Activated naive CD8-positive, alpha-beta T cell treated with anti-CD3 and anti-CD28 coated beads, Interleukin-2, amount 10 ng/mL, durations not matched to agents 7 days and 5 days (primary cell): ENCODE results near the gene PRR7. TPM values are rescaled to one million over a fixed set of nuclear protein-coding genes. Genes with fewer than 3 reads are reported as not detected.

Experiments
- ATAC-seq: fragments of 150-1000 bp; cut with Tn5 transposase; one replicate; pipeline ENCODE4 v1.10.0; 2021; ENCODE audit warnings: low read depth, moderate library complexity
- POLR2A ChIA-PET: fragments of 350-600 bp; sonication (Branson Sonifier 250); formaldehyde crosslinking; loops from one replicate; lab custom pipeline; 2021; ENCODE audit warnings: antibody characterized with exemption; lab: Charles Lee
- DNase-seq: peaks from one replicate; pipeline ENCODE4 v3.0.0; 2021
- H3K27ac Mint-ChIP-seq: one replicate; pipeline ENCODE4 v1.8.0; 2022; ENCODE audit warnings: mild to moderate bottlenecking, mixed read lengths
- H3K27me3 Mint-ChIP-seq: one replicate; pipeline ENCODE4 v1.8.0; 2022; ENCODE audit warnings: mild to moderate bottlenecking, moderate library complexity, mixed read lengths
- H3K36me3 Mint-ChIP-seq: one replicate; pipeline ENCODE4 v1.8.0; 2021; ENCODE audit warnings: mild to moderate bottlenecking, mixed read lengths
- H3K4me1 Mint-ChIP-seq: one replicate; pipeline ENCODE4 v1.8.0; 2021; ENCODE audit warnings: mixed read lengths
- H3K4me3 Mint-ChIP-seq: one replicate; pipeline ENCODE4 v1.8.0; 2022; ENCODE audit warnings: mild to moderate bottlenecking, moderate library complexity, mixed read lengths
- H3K9me3 Mint-ChIP-seq: one replicate; pipeline ENCODE4 v1.8.0; 2021; ENCODE audit warnings: mixed read lengths
- total RNA-seq, 2 experiments: library from RNA; stranded (reverse); gene quantifications; one replicate each; pipeline ENCODE4 v1.2.3, GENCODE V29; 2021

Gene PRR7
- total RNA-seq, 2 experiments from 2014 or later = 10.0 to 10.6 TPM

DNA sequence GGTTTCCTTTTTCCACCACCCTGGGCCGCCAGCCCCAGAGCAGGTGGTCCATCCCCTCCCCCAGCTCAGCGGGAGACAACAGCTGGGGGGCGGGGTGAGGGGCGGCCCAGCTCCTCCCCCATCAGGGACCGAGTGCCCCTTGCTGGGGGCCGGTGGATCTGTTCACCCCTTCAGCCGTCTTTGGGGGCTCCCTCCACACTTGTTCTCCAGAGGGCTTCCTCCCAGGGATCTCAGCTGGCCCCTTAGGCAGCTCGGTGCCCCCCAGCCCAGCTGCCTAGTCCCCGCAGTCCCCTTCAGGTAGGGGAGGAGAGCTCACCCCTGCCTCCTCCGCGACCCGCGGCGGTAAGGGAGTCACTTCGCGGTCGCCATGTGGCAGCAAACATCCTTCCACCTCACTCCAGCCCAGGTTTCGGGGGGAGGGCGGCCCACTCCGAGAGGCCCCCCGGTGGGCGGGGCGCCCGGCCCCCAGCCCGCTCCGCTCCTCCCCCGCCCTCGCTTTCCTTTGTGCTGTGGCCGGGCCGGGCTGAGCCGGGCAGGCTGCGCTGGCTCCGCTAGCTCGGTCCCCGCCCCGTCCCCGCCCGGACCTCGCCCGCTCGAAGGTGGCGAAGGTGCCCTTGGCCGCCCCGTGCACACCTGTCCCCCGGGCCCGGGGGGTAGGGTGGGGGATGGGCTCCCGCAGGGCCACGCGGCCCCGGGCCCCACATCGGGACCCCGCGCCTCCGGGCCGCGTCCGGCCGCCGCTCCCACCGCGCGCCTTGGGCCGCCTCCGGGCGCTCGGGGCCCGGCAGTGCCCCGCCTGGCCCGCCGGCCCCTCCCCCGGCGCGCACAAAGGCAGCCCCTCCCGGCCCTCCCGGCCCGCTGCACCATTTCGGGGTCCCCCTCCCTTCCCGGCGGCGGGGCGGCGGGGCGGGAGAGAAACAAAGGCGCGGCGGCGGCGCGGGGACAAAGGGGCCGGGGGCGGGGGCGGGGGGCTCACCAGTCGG lies 26.1 kb downstream of the PRR7 start:
- ATAC-seq (peak; percentile 58), DNase-seq (peak; percentile 88)
- Mint-ChIP-seq H3K9me3 (no peaks in the 10 kb centered on the region), H3K36me3 (peaks cover 8% of the 10 kb centered on the region), H3K27ac (peak overlapping the region; percentile 85), H3K4me1 (peaks cover 53% of the 10 kb centered on the region), H3K4me3 (peak overlapping the region; percentile 83), H3K27me3 (no peaks in the 10 kb centered on the region)
- POLR2A ChIA-PET = interaction anchor here (0.7 to 4.0 kb wide), 22 partner anchors 9 to 162 kb away, joined by 3 to 34 read pairs (median 5); partner anchors contain the start of genes DDX41, LMAN2, PDLIM7 and PRR7

DNA sequence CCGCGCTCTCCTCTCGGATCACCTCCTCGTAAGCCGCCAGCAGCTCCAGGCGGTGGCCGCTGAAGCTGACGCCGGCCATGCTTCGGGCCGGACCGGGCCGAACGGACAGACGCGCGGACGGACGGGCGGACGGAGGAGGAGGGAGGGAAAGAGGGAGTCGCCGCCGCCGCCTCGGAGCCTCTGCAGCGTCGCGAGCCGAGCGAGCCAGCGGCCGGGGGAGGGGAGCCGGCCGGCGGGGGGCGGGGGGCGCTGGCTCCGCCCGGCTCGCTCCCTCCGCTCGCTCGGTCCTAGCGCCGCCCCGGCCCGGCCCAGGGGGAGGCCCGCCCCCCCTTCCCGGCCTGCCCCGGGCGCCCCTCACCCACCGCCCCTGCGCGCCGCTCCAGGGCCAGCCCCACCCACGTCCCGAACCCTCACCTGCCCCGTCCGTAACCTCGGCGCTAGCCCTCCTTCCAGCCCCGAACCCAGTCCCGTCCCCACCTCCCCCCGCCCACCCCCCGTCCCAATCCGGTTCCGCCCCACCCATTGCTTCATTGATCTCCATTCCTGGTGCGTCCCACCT lies 26.9 kb downstream of the PRR7 start, which contains the start of gene DBN1:
Gene DBN1, minus strand, starts transcription at position 192 of the 559 bp plus-strand sequence. Its CDS starts 113 bp downstream, at position 79.
- H3K4me1 Mint-ChIP-seq = peaks cover 60% of the 10 kb centered on the region
- DNase-seq = peak; percentile 70
- H3K36me3 Mint-ChIP-seq = peaks cover 6% of the 10 kb centered on the region
- H3K27me3 Mint-ChIP-seq = no peaks in the 10 kb centered on the region
- H3K27ac Mint-ChIP-seq = peak within 1 kb of the TSS; percentile 85
- H3K4me3 Mint-ChIP-seq = peak within 1 kb of the TSS; percentile 83
- H3K9me3 Mint-ChIP-seq = no peaks in the 10 kb centered on the region
- POLR2A ChIA-PET = interaction anchor here (0.7 to 4.0 kb wide), 12 partner anchors 11 to 83 kb away, joined by 3 to 34 read pairs (median 10); partner anchors contain the start of genes DDX41, PDLIM7 and PRR7
- ATAC-seq = peak; percentile 25

DNA sequence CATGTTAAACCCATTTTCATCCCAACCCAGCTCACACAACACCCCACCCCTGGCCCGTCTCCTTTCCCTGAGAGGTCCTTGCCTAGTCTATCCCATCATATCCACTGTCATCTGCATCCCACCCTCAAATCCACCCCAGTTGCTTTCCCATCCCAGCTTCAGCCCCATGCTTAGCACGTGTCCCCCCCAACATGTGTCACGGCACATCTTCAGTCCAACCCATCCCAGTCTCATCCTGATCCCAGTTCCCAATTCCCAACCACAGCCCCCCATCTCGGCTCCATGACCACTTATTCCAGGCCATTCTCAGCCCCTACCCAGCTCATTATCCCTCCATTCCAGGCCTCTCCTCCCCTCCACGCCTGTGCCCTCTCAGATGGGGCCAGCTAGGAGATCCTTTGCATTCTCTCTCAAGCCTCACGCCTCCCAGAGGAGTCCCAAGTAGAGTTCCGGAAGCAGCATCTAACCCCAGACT lies 27.4 kb downstream of the PRR7 start:
- POLR2A ChIA-PET = interaction anchor here (0.6 to 4.0 kb wide), 5 partner anchors 11 to 84 kb away, joined by 3 to 34 read pairs (median 21); partner anchors contain the start of gene PDLIM7
- H3K9me3 Mint-ChIP-seq = no peaks in the 10 kb centered on the region
- ATAC-seq (no peak), DNase-seq (no peak)
- H3K4me3 Mint-ChIP-seq = peak overlapping the region; percentile 83
- no peaks in the 10 kb centered on the region for H3K27me3 Mint-ChIP-seq
- H3K4me1 Mint-ChIP-seq = peaks cover 62% of the 10 kb centered on the region
- peak overlapping the region; percentile 84 for H3K27ac Mint-ChIP-seq
- H3K36me3 Mint-ChIP-seq = peaks cover 8% of the 10 kb centered on the region

DNA sequence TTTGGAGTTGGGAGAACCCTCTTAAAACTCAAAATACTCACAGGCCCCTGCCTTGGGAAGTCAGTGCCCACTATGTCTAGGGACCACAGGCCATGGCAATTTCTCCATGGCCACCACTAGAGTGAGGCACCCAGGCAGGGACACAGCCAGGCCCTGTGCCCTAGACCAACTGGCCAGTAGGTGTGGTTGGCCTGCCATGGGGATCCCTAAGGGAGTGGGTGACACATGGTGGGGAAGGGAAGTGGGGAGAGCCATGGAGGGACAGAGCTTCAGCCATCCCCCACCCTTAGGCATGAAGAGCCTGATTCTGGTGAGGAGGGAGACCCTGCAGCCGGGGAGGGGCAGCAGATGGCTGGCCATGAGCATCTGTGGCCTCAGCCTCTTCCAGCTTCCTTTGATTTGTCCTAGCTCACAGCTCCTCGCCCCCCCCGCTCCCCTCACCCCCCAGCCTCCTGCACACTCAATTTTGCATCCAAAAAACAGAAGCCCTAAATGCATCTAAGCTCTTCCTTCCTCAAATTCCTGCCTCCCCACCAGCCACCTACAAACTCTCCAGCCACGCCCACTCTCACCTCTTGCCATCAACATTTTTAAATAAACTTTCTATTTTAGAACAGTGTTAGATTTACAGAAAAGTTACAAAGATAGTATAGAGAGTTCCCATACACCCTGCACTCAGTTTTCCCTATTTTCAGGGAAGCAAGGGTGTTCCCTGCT lies 28.4 kb downstream of the PRR7 start:
- Mint-ChIP-seq H3K4me3 (peak overlapping the region; percentile 83), H3K36me3 (peaks cover 6% of the 10 kb centered on the region), H3K9me3 (no peaks in the 10 kb centered on the region), H3K27me3 (no peaks in the 10 kb centered on the region), H3K27ac (peak overlapping the region; percentile 75), H3K4me1 (peaks cover 67% of the 10 kb centered on the region)
- POLR2A ChIA-PET = interaction anchor here (0.6 to 3.1 kb wide), 2 partner anchors 22 to 39 kb away, joined by 3 to 17 read pairs; partner anchors contain the start of gene PDLIM7
- ATAC-seq (no peak), DNase-seq (no peak)

DNA sequence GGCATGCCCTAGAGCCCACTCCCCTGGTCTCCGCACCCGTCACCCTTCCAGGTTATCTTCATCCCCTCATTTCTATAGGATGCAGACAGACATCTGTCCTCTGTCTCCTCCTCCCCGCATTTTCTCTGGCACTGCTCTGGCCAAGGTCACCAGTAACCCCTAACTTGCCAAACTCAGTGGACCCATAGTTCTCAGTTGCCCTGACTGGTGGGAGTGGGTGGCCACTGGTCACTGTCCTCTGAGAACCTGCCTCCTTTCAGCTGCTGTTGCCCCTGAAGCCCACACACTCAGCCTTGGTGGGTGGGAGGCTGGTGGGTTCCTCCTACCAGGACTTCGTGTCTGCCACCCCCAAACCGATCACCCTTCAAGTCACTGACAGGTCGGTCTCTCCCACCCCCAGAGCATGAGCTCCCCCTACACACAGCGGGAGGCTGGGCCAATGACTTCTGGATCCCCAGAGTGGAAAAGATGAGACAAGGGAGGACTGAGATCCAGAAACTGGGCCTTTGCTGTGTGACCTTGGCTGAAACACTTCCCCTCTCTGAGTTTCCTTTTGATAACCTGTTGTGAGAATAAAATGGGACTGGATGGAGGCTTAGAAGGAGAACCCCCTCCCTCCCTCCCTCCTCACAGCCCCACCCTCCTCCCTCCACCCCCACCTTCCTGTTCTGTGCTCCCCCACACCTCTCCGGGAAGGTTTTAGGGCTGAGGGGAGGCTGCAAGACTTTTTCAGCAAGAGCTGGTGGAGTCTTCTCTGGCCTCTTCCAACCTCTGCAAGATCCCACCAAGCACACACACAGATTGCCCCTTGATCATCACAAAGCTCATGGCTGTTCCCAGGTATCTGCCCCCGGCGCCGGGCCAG lies 29.2 kb downstream of the PRR7 start:
- peaks cover 62% of the 10 kb centered on the region for H3K4me1 Mint-ChIP-seq
- ATAC-seq (no peak), DNase-seq (no peak)
- H3K9me3 Mint-ChIP-seq = no peaks in the 10 kb centered on the region
- H3K36me3 Mint-ChIP-seq = peaks cover 6% of the 10 kb centered on the region
- H3K4me3 Mint-ChIP-seq = peak overlapping the region; percentile 10
- no peaks in the 10 kb centered on the region for H3K27me3 Mint-ChIP-seq
- POLR2A ChIA-PET = interaction anchor here (1.5 to 3.1 kb wide), 3 partner anchors 12 to 21 kb away, joined by 5 to 17 read pairs (median 7); partner anchors contain the start of gene PDLIM7
- peak overlapping the region; percentile 81 for H3K27ac Mint-ChIP-seq

DNA sequence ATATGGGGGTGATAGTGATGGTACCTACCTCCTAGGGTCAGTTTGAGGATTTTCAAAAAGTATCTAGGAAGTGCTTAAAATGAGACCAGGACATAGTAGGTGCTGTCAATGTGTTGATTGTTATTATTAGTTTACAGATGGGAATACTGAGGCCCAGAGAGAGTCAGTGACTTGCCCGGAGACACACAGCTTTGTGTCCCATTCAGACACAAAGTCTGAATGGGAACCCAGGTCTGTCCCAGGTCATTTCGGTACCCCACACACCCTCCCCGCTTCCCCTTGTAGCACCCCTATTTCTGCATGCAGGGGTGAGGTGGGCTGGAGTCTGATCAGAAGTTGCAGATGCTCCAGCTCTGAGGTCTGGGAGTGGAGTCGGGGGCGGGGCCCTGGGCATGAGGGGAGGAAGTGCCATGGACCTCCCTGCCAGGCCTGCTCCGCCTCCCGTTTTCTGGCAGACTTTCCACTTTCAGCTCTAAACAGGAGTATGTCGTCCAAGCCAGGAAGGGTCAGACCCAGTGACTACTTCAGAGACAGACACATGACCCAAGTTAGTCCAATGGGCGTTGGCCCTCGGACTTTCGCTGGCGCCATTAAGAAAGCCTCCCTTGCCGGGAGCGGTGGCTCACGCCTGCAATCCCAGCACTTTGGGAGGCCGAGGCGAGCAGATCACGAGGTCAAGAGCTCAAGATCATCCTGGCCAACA lies 30.1 kb downstream of the PRR7 start:
- POLR2A ChIA-PET = interaction anchor here (1.5 to 3.1 kb wide), 3 partner anchors 13 to 21 kb away, joined by 5 to 17 read pairs (median 7); partner anchors contain the start of gene PDLIM7
- no peak for DNase-seq
- no peak for ATAC-seq
- H3K27me3 Mint-ChIP-seq = no peaks in the 10 kb centered on the region
- peaks cover 6% of the 10 kb centered on the region for H3K36me3 Mint-ChIP-seq
- no peak overlapping the region for H3K4me3 Mint-ChIP-seq
- no peaks in the 10 kb centered on the region for H3K9me3 Mint-ChIP-seq
- peaks cover 53% of the 10 kb centered on the region for H3K4me1 Mint-ChIP-seq
- peak overlapping the region; percentile 81 for H3K27ac Mint-ChIP-seq

DNA sequence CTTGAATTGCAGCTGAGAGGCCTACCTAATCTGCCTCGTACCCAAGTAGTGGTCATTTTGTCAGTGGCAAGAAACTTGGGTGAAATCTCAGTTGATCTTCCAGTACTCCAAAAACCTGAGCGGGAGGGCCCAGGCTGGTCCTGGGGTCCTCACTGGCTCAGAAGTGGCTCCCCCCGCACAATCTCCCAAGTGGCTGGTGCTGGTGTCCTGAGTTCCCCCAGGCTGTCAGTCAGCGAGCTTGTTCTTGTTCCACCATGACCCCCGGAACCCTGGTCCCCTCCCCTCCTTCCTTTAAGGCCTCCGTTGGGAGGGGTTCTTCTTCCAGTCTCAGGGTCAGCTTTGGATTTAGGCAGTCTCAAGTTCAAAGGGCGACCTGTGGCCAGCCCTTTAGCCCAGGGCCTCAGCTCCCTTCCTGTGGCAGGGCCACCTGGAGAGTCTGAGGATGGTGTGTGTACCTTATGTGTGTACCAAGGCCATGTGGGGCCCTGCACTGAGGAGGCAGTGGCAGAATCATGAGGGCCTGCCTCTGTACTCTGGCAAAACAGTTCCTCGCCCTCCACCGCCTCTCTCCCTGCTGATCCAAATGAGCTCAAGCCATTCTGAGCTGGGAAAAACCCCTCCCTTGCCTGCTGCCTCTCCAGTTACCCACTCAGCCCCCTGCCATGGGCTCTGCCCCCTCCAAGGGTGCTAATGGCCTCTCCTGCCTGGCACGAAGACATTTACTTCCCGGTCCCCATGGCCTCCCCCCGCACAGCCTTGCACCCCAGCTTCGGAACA lies 31.3 kb downstream of the PRR7 start:
- POLR2A ChIA-PET = interaction anchor here (0.8 to 3.1 kb wide), 7 partner anchors 8 to 46 kb away, joined by 3 to 17 read pairs (median 4); partner anchors contain the start of gene PDLIM7
- Mint-ChIP-seq H3K27ac (peak overlapping the region; percentile 94), H3K4me3 (no peak overlapping the region), H3K9me3 (no peaks in the 10 kb centered on the region), H3K4me1 (peaks cover 53% of the 10 kb centered on the region), H3K27me3 (no peaks in the 10 kb centered on the region), H3K36me3 (peaks cover 10% of the 10 kb centered on the region)
- ATAC-seq (no peak), DNase-seq (no peak)

DNA sequence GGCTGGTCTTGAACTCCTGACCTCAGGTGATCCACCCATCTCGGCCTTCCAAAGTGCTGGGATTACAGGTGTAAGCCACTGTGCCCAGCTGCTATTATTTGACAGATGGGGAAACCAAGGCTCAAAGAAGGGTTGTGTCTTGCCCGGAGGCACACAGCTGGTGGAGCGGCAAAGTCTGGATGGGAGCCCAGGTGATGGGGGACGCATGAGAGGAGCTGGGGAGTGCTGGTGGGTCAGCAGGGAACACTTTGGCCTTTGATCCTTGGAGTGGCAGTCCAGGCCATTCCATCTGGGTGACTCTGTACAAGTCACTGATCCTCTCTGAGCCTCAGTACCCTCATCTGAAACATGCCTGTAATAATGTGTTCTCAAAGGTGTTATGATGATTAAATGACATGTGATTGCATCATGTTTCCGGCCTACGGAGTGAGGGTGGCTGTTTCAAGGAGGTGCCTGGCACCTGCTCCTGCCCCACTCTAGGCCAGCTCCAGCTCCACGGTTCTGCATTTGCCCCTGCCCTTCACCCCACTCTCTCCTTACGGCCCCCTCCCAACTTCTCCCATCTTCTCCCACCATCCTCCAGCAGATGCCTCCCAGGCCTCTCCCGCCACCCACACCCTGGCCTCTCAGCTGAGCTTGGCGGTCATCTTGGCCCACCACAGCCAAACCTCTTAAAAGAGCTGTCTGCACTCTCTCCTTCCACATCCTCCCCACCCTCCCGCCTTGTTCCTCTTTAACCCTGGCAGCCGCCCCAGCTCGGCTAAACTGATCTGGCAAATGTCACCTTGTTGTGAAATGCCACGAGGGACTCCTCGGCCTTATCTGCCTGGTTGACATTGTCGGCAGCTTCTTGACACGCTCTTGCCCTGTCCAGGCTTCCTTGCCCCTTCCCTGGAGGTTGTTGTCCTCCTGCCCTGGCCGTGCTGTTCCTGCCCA lies 32.4 kb downstream of the PRR7 start:
- DNase-seq = peak; percentile 71

DNA sequence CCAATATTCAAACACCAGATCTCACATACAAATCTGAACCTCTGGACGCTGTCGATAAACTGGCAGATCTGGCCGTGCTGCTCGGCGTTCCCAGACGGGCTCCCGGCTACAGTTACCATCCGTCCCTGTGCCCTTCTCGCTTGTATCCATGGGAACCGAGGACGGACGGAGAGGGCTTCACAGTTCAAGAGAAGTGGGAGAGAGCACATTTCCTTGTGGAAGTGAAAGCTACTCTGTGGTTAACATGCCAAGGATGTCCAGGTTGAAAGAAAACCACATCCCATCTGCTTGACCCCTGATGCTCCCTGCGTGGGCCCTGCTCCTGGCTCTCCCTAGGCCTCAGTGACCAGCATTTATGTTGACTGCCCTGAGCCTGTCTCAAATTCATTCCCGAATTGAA lies 33.2 kb downstream of the PRR7 start:
- ATAC-seq (no peak), DNase-seq (no peak)
- Mint-ChIP-seq H3K4me1 (peaks cover 47% of the 10 kb centered on the region), H3K4me3 (peak overlapping the region; percentile 45), H3K27ac (peak overlapping the region; percentile 94), H3K9me3 (no peaks in the 10 kb centered on the region), H3K36me3 (peaks cover 9% of the 10 kb centered on the region), H3K27me3 (no peaks in the 10 kb centered on the region)
- POLR2A ChIA-PET = interaction anchor here (0.7 to 1.6 kb wide), 7 partner anchors 9 to 30 kb away, joined by 3 to 7 read pairs (median 5); partner anchors contain the start of gene PDLIM7

More for the DNA sequence above, 32.4 kb downstream of the PRR7 start:
- peak; percentile 82 for ATAC-seq
- Mint-ChIP-seq H3K27me3 (no peaks in the 10 kb centered on the region), H3K4me1 (peaks cover 52% of the 10 kb centered on the region), H3K4me3 (peak overlapping the region; percentile 45), H3K9me3 (no peaks in the 10 kb centered on the region), H3K27ac (peak overlapping the region; percentile 94), H3K36me3 (peaks cover 13% of the 10 kb centered on the region)
- POLR2A ChIA-PET = interaction anchor here (0.6 to 2.3 kb wide), 7 partner anchors 8 to 47 kb away, joined by 3 to 7 read pairs (median 5); partner anchors contain the start of gene PDLIM7

DNA sequence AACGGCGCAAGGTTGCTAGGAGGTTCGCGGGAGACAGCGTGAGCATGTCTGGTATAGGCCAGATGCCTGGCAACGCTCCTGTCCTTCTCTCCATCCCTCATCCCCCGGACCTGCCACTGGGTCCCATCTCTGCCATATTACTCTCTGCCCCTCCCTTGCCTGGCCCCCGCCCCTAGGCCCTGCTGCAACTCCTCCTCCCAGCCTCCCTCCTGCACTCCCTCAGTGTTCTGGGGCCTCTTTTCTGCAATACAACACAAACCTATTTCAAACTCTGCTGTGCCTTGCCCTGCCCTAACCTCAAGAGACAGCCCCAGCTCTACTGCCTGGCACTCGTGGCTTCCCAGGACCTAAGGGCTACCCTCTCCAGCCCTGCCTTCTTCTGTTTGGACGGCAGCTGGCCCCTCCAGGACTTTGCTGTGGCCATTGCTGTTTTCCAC lies 35.8 kb downstream of the PRR7 start:
- Mint-ChIP-seq H3K4me3 (no peak overlapping the region), H3K27me3 (no peaks in the 10 kb centered on the region), H3K9me3 (no peaks in the 10 kb centered on the region), H3K36me3 (peaks cover 14% of the 10 kb centered on the region), H3K4me1 (peaks cover 32% of the 10 kb centered on the region), H3K27ac (no peak overlapping the region)
- no peak for ATAC-seq
- POLR2A ChIA-PET = no interaction called here
- no peak for DNase-seq
